Mesothelial cell of epicardium (in vitro differentiated cells): Measurements from ENCODE around the gene GRK5. TPM values are rescaled to one million over a fixed set of nuclear protein-coding genes. Genes with fewer than 3 reads are reported as not detected.

Source experiments
- DNase-seq, 2 experiments: peaks; one replicate each; pipeline ENCODE4 v3.0.0; 2021; ENCODE audit warnings: low spot score in 2 of 2; ENCODE audit not compliant: unreplicated experiment in 2 of 2
- H3K27ac Mint-ChIP-seq: 2 replicates; pipeline ENCODE4 v1.8.0; 2021; ENCODE audit warnings: mixed read lengths
- H3K27me3 Mint-ChIP-seq: 2 replicates; pipeline ENCODE4 v1.8.0; 2021; ENCODE audit warnings: low read depth, mixed read lengths
- H3K36me3 Mint-ChIP-seq: 2 replicates; pipeline ENCODE4 v1.8.0; 2021; ENCODE audit warnings: mixed read lengths
- H3K4me1 Mint-ChIP-seq: 2 replicates; pipeline ENCODE4 v1.8.0; 2021; ENCODE audit warnings: mixed read lengths
- H3K4me3 Mint-ChIP-seq: 2 replicates; pipeline ENCODE4 v1.8.0; 2021; ENCODE audit warnings: mild to moderate bottlenecking, moderate library complexity, mixed read lengths
- H3K9me3 Mint-ChIP-seq: 2 replicates; pipeline ENCODE4 v1.8.0; 2021; ENCODE audit warnings: mixed read lengths
- total RNA-seq: library from RNA; stranded (reverse); gene quantifications from 3 replicates; pipeline ENCODE4 v1.2.1, GENCODE V29; 2021
- TF ChIP-seq, protein P1 (sequence below): fragments of 200-600 bp; sonication (generic); IDR thresholded peaks from one replicate; pipeline ENCODE4 v1.5.0; 2021; ENCODE audit warnings: antibody characterized with exemption; ENCODE audit not compliant: unreplicated experiment

Gene GRK5
- total RNA-seq, 1 donor from 2014 or later, result 14.5 TPM

GRCh38 chr10:119341459-119342301 is 134.3 kb downstream of the GRK5 start:
- H3K4me3 Mint-ChIP-seq, result no peak overlapping the region
- no peaks in the 10 kb centered on the region for H3K27me3 Mint-ChIP-seq
- H3K4me1 Mint-ChIP-seq, result peaks cover 25% of the 10 kb centered on the region
- H3K27ac Mint-ChIP-seq, result peak overlapping the region; percentile 5
- peaks cover 3% of the 10 kb centered on the region for H3K36me3 Mint-ChIP-seq
- peaks cover 3% of the 10 kb centered on the region for H3K9me3 Mint-ChIP-seq
- DNase-seq, result no peak
- TF ChIP-seq, protein P1, sequence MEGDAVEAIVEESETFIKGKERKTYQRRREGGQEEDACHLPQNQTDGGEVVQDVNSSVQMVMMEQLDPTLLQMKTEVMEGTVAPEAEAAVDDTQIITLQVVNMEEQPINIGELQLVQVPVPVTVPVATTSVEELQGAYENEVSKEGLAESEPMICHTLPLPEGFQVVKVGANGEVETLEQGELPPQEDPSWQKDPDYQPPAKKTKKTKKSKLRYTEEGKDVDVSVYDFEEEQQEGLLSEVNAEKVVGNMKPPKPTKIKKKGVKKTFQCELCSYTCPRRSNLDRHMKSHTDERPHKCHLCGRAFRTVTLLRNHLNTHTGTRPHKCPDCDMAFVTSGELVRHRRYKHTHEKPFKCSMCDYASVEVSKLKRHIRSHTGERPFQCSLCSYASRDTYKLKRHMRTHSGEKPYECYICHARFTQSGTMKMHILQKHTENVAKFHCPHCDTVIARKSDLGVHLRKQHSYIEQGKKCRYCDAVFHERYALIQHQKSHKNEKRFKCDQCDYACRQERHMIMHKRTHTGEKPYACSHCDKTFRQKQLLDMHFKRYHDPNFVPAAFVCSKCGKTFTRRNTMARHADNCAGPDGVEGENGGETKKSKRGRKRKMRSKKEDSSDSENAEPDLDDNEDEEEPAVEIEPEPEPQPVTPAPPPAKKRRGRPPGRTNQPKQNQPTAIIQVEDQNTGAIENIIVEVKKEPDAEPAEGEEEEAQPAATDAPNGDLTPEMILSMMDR, result no peak

GRCh38 chr10:119342335-119342734 is 135.0 kb downstream of the GRK5 start:
- Mint-ChIP-seq H3K4me1 (peaks cover 25% of the 10 kb centered on the region), H3K9me3 (peaks cover 3% of the 10 kb centered on the region), H3K27ac (no peak overlapping the region), H3K4me3 (no peak overlapping the region), H3K27me3 (no peaks in the 10 kb centered on the region), H3K36me3 (peaks cover 3% of the 10 kb centered on the region)
- DNase-seq, result no peak
- TF ChIP-seq, protein P1, result no peak

GRCh38 chr10:119343011-119343601 is 135.7 kb downstream of the GRK5 start:
- Mint-ChIP-seq H3K9me3 (peaks cover under 1% of the 10 kb centered on the region), H3K4me3 (no peak overlapping the region), H3K27ac (no peak overlapping the region), H3K4me1 (peaks cover 22% of the 10 kb centered on the region), H3K27me3 (no peaks in the 10 kb centered on the region), H3K36me3 (peaks cover under 1% of the 10 kb centered on the region)
- TF ChIP-seq, protein P1, result no peak
- no peak for DNase-seq

DNA sequence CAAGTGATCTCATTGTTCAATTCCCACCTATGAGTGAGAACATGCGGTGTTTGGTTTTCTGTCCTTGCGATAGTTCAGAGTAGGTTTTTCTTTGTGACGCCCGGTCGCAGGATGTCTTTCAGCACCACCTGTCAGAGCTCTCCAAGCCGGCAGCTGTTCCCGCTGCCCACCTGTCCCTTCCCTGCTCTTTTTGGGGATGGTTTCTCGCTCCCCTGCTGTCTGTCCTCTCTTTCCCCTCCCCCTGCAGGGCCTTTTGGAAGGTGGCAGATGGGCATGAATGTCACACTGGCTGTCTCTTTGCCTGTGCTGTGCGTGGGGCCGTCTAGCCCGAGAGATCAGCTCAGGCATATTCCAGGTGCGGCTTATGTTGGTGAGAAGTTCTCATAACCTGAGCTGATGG is 137.0 kb downstream of the GRK5 start:
- no peaks in the 10 kb centered on the region for H3K36me3 Mint-ChIP-seq
- H3K4me1 Mint-ChIP-seq, result peaks cover 17% of the 10 kb centered on the region
- no peak overlapping the region for H3K4me3 Mint-ChIP-seq
- no peak overlapping the region for H3K27ac Mint-ChIP-seq
- H3K27me3 Mint-ChIP-seq, result no peaks in the 10 kb centered on the region
- TF ChIP-seq, protein P1, result no peak
- no peaks in the 10 kb centered on the region for H3K9me3 Mint-ChIP-seq
- DNase-seq, result no peak

GRCh38 chr10:119346095-119346832 is 138.9 kb downstream of the GRK5 start:
- DNase-seq, result no peak
- no peaks in the 10 kb centered on the region for H3K27me3 Mint-ChIP-seq
- peaks cover 4% of the 10 kb centered on the region for H3K36me3 Mint-ChIP-seq
- H3K4me1 Mint-ChIP-seq, result peaks cover 21% of the 10 kb centered on the region
- no peak overlapping the region for H3K27ac Mint-ChIP-seq
- TF ChIP-seq, protein P1, result no peak
- peaks cover 6% of the 10 kb centered on the region for H3K9me3 Mint-ChIP-seq
- H3K4me3 Mint-ChIP-seq, result no peak overlapping the region
